PC-3 (cell line): ENCODE data around the gene LAMA3. TPM values are rescaled to one million over a fixed set of nuclear protein-coding genes. Genes with fewer than 3 reads are reported as not detected.

Experiments used
- ATAC-seq: fragments of 200-7000 bp; cut with Tn5 transposase; 2 replicates; pipeline ENCODE4 v1.9.1; 2020; ENCODE audit warnings: mild to moderate bottlenecking, moderate library complexity
- BruUV-seq: library from RNA; stranded (reverse); fragments of 400-500 nt; replicated peaks from 2 replicates; lab custom pipeline; 2021; lab: Mats Ljungman, UMichigan
- CTCF ChIA-PET: fragments of 300-600 bp; sonication (Branson Sonifier 250); formaldehyde crosslinking; loops from one replicate; lab custom pipeline; 2022; ENCODE audit warnings: antibody characterized with exemption; lab: Charles Lee
- POLR2A ChIA-PET: fragments of 300-600 bp; sonication (Branson Sonifier 250); formaldehyde crosslinking; loops from one replicate; lab custom pipeline; 2022; ENCODE audit warnings: antibody characterized with exemption; ENCODE audit not compliant: unreplicated experiment; lab: Charles Lee
- DNase-seq: peaks from one replicate; pipeline ENCODE4 v3.0.0-alpha.2; 2015
- H2AFZ ChIP-seq: fragments of 300-600 bp; sonication (generic); 2 replicates; pipeline ENCODE4 v1.6.0; 2016; ENCODE audit warnings: antibody characterized with exemption, low read length
- H3F3A ChIP-seq: fragments of 300-600 bp; sonication (generic); one replicate; pipeline ENCODE4 v1.6.0; 2017; ENCODE audit warnings: antibody characterized with exemption, low read length, control low read depth, mild to moderate bottlenecking; ENCODE audit not compliant: unreplicated experiment
- H3K27ac ChIP-seq: fragments of 300-600 bp; sonication (generic); 2 replicates; pipeline ENCODE4 v1.5.1; 2016; ENCODE audit warnings: mild to moderate bottlenecking, low read length
- H3K27me3 ChIP-seq: fragments of 300-600 bp; sonication (generic); 2 replicates; pipeline ENCODE4 v1.6.1; 2016; ENCODE audit warnings: low read length, mixed read lengths
- H3K36me3 ChIP-seq: fragments of 300-600 bp; sonication (generic); 2 replicates; pipeline ENCODE4 v1.6.1; 2016; ENCODE audit warnings: low read depth, mixed run types, low read length, mixed read lengths
- H3K4me1 ChIP-seq: fragments of 300-600 bp; sonication (generic); 2 replicates; pipeline ENCODE4 v1.5.1; 2016; ENCODE audit warnings: low read length; ENCODE audit not compliant: insufficient read depth
- H3K4me2 ChIP-seq: fragments of 300-600 bp; sonication (generic); 2 replicates; pipeline ENCODE4 v1.6.0; 2016; ENCODE audit warnings: low read length
- H3K4me3 ChIP-seq: fragments of 300-600 bp; sonication (generic); 2 replicates; pipeline ENCODE4 v1.5.1; 2016; ENCODE audit warnings: mild to moderate bottlenecking, low read length, mixed read lengths
- H3K79me2 ChIP-seq: fragments of 300-600 bp; sonication (generic); 2 replicates; pipeline ENCODE4 v1.6.1; 2017; ENCODE audit warnings: low read length, mixed read lengths
- H3K9ac ChIP-seq: fragments of 300-600 bp; sonication (generic); 2 replicates; pipeline ENCODE4 v1.6.0; 2016; ENCODE audit warnings: mild to moderate bottlenecking, low read length
- H3K9me2 ChIP-seq: fragments of 300-600 bp; sonication (generic); replicated peaks from 2 replicates; pipeline ENCODE4 v1.6.1; 2016; ENCODE audit warnings: mixed run types, low read length, mixed read lengths
- H3K9me3 ChIP-seq: fragments of 300-600 bp; sonication (generic); 2 replicates; pipeline ENCODE4 v1.6.1; 2016; ENCODE audit warnings: low read length, mixed read lengths
- H4K20me1 ChIP-seq: fragments of 300-600 bp; sonication (generic); 2 replicates; pipeline ENCODE4 v1.6.1; 2016; ENCODE audit warnings: low read length, mixed read lengths
- EZH2 ChIP-seq: fragments of 300-600 bp; sonication (generic); IDR thresholded peaks from one replicate; pipeline ENCODE4 v1.6.1; 2017; ENCODE audit warnings: antibody characterized with exemption, mild to moderate bottlenecking, low read length; ENCODE audit not compliant: unreplicated experiment
- EZH2phosphoT487 ChIP-seq: fragments of 300-600 bp; sonication (generic); IDR thresholded peaks from 2 replicates; pipeline ENCODE4 v1.6.1; 2018; ENCODE audit warnings: mild to moderate bottlenecking, antibody characterized with exemption, low read length, borderline replicate concordance
- intact Hi-C: fragments of 100-400 bp; cut with micrococcal nuclease; formaldehyde crosslinking; loops from 2 replicates; pipeline ENCODE4 v1.9.0; 2023
- total RNA-seq: library from RNA; depleted of rRNA; stranded (reverse); fragments of >200 nt; gene quantifications from 2 replicates; pipeline ENCODE4 v1.2.3, GENCODE V29; 2014
- TF ChIP-seq, protein P1 (sequence below): fragments of 300-600 bp; sonication (generic); conservative IDR thresholded peaks from 2 replicates; pipeline ENCODE4 v1.5.1; 2017; ENCODE audit warnings: antibody characterized with exemption, low read depth, mild to moderate bottlenecking, low read length

Gene LAMA3
- total RNA-seq, 1 experiment from 2014 or later: 224 TPM

DNA sequence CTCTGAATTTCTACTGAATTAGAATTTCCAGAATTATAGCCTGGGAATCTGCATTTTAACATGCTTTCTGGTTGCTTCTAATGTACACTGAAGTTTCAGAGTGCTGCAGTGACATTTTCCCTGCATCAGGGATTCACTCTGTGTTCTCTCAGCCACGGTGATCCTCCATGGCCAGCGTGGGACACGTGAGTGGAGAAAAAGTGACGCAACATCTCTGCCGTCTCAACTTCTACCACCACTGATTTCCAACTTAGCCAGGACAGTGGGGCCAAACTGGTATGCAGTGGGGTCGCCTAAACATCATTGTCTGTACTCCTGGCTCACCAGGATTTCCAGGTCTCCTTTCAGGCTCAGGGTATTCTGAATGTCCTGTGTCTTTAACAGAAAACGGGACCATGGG is 44.6 kb downstream of the LAMA3 start:
- BruUV-seq: no TSS peak

DNA sequence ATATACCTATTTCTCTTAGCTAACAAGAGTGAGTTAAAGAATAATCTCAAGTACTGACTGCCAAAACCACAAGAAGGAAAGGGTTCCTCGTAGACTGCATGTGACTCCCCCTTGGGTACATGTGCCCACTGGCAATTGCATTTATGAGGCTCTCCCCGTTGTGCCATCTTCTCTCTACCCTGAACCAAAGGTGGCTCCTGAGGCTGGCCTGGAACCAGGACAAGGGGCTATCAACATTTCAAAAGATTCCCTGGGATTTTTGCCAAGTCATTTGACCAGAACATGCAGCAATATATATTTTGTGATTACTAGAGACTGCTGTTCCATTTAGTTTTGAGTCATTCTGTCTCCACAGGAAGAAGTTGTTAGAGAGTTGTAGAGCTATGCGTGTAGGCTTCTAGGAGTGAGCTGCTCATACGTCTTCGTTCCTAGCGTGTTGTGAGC is 45.8 kb downstream of the LAMA3 start:
- no peak overlapping the region for H2AFZ ChIP-seq
- CTCF ChIA-PET: no interaction called here
- DNase-seq (no peak), ATAC-seq (no peak)
- H3K79me2 ChIP-seq: peaks cover 34% of the 10 kb centered on the region
- H3K27ac ChIP-seq: no peak overlapping the region
- no TSS peak for BruUV-seq
- no peaks in the 10 kb centered on the region for H3K27me3 ChIP-seq
- H3K9me3 ChIP-seq: no peaks in the 10 kb centered on the region
- no peaks in the 10 kb centered on the region for H4K20me1 ChIP-seq
- H3F3A ChIP-seq: no peaks in the 10 kb centered on the region
- no peak overlapping the region for H3K4me3 ChIP-seq
- no peaks in the 10 kb centered on the region for H3K9me2 ChIP-seq
- H3K36me3 ChIP-seq: peaks cover 20% of the 10 kb centered on the region
- no peak overlapping the region for H3K4me2 ChIP-seq
- TF ChIP-seq EZH2phosphoT487: no peak
- TF ChIP-seq, protein P1, sequence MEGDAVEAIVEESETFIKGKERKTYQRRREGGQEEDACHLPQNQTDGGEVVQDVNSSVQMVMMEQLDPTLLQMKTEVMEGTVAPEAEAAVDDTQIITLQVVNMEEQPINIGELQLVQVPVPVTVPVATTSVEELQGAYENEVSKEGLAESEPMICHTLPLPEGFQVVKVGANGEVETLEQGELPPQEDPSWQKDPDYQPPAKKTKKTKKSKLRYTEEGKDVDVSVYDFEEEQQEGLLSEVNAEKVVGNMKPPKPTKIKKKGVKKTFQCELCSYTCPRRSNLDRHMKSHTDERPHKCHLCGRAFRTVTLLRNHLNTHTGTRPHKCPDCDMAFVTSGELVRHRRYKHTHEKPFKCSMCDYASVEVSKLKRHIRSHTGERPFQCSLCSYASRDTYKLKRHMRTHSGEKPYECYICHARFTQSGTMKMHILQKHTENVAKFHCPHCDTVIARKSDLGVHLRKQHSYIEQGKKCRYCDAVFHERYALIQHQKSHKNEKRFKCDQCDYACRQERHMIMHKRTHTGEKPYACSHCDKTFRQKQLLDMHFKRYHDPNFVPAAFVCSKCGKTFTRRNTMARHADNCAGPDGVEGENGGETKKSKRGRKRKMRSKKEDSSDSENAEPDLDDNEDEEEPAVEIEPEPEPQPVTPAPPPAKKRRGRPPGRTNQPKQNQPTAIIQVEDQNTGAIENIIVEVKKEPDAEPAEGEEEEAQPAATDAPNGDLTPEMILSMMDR: no peak
- TF ChIP-seq EZH2: no peak
- POLR2A ChIA-PET: interaction anchor here (0.6 kb wide), 1 partner anchor 16 kb away, joined by 3 read pairs; no protein-coding TSS in a partner anchor
- peaks cover 18% of the 10 kb centered on the region for H3K4me1 ChIP-seq
- H3K9ac ChIP-seq: no peak overlapping the region
- intact Hi-C loops: no loop called here

More for the DNA sequence above, 44.6 kb downstream of the LAMA3 start:
- Histone ChIP-seq H3K27me3 (no peaks in the 10 kb centered on the region), H3K4me1 (peaks cover 6% of the 10 kb centered on the region), H3K9ac (no peak overlapping the region), H3K36me3 (peaks cover 20% of the 10 kb centered on the region), H3K4me3 (no peak overlapping the region), H4K20me1 (no peaks in the 10 kb centered on the region), H3K4me2 (no peak overlapping the region), H3K27ac (no peak overlapping the region), H2AFZ (no peak overlapping the region), H3K9me3 (no peaks in the 10 kb centered on the region), H3K9me2 (no peaks in the 10 kb centered on the region), H3K79me2 (peaks cover 32% of the 10 kb centered on the region), H3F3A (no peaks in the 10 kb centered on the region)
- ChIA-PET CTCF (no interaction called here), POLR2A (no interaction called here)
- TF ChIP-seq, protein P1: no peak
- TF ChIP-seq EZH2 (no peak), EZH2phosphoT487 (no peak)
- intact Hi-C loops: no loop called here
- DNase-seq (no peak), ATAC-seq (no peak)

DNA sequence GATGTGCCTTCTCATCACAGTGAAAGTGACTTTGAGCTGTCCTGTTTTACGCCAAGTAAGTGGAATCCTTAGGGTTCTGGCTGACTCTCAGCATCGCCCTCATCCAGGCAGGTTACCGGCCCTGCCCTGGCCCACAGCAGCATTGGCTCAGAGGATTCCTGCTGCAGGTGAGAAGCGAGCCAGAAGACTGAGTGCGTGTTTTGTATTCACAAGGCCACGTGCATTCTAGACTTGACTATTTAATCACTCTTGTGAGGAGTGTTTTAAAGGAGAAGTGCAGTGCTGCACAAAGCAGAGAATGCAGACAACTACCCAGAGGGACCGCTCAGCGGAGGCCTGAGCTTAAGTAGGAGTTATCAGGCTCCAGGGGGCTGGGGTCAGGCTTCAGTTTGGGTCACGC is 48.3 kb downstream of the LAMA3 start:
- Histone ChIP-seq H3K4me1 (peaks cover 32% of the 10 kb centered on the region), H3F3A (no peaks in the 10 kb centered on the region), H3K9me2 (no peaks in the 10 kb centered on the region), H3K36me3 (peaks cover 14% of the 10 kb centered on the region; the same call in 1 of the 2 replicates), H3K4me2 (no peak overlapping the region), H3K27ac (no peak overlapping the region), H4K20me1 (no peaks in the 10 kb centered on the region), H3K9me3 (no peaks in the 10 kb centered on the region), H3K4me3 (no peak overlapping the region), H3K79me2 (peaks cover 47% of the 10 kb centered on the region), H3K27me3 (no peaks in the 10 kb centered on the region), H2AFZ (no peak overlapping the region), H3K9ac (no peak overlapping the region)
- TF ChIP-seq EZH2phosphoT487: no peak
- no peak for TF ChIP-seq EZH2
- TF ChIP-seq, protein P1: no peak
- POLR2A ChIA-PET: no interaction called here
- intact Hi-C loops: no loop called here
- DNase-seq (no peak), ATAC-seq (no peak)
- BruUV-seq: no TSS peak
- CTCF ChIA-PET: no interaction called here
